ENCODE results near the gene GLRA3.

DNA sequence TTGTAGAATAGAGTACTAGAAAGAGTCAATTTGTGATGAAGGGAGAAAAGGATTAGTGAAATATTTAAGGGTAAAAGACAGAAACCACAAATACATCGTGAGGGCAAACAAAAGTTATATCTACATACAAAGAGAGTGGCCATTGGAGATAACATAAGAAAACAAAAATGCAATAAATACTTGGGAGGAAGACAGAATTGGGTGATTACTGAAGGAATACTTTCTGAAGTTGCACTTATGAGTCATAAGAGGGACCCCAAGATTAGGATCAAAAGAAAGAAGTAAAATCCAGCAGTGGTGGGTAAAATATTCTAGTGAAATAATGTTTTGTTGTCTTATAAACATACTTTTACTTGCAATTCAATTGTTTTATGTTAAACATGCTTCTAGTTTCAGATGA lies 53.7 kb downstream of the GLRA3 start:
- TF ChIP-seq, protein P1, sequence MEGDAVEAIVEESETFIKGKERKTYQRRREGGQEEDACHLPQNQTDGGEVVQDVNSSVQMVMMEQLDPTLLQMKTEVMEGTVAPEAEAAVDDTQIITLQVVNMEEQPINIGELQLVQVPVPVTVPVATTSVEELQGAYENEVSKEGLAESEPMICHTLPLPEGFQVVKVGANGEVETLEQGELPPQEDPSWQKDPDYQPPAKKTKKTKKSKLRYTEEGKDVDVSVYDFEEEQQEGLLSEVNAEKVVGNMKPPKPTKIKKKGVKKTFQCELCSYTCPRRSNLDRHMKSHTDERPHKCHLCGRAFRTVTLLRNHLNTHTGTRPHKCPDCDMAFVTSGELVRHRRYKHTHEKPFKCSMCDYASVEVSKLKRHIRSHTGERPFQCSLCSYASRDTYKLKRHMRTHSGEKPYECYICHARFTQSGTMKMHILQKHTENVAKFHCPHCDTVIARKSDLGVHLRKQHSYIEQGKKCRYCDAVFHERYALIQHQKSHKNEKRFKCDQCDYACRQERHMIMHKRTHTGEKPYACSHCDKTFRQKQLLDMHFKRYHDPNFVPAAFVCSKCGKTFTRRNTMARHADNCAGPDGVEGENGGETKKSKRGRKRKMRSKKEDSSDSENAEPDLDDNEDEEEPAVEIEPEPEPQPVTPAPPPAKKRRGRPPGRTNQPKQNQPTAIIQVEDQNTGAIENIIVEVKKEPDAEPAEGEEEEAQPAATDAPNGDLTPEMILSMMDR (IDR thresholded peaks at IDR 0.05 in 2 of 3, conservative IDR thresholded peaks at IDR 0.05 in 1 of 3; ENCODE audit: control insufficient read depth in 2 of 3, extremely low read depth in 1 of 3, insufficient read depth in 1 of 3, low read depth in 3 of 3, low read length in 3 of 3): no peak
- TF ChIP-seq NR2C2 (IDR thresholded peaks at IDR 0.05; ENCODE audit: borderline replicate concordance, control insufficient read depth, insufficient read length, low read depth) (no peak), TBL1XR1 (IDR thresholded peaks at IDR 0.05; ENCODE audit: low read depth, low read length) (no peak), EP300 (IDR thresholded peaks at IDR 0.05; ENCODE audit: borderline replicate concordance in 1 of 2, control insufficient read depth in 1 of 2, low read depth in 2 of 2, low read length in 2 of 2) (no peak), STAT3 (IDR thresholded peaks at IDR 0.05; ENCODE audit: low read depth, low read length) (no peak), RAD21 (IDR thresholded peaks at IDR 0.05; ENCODE audit: insufficient read depth, low read depth, low read length) (no peak), EZH2 (IDR thresholded peaks at IDR 0.05; ENCODE audit: borderline replicate concordance, control insufficient read depth, low read depth, low read length) (no peak), GATAD2B (conservative IDR thresholded peaks at IDR 0.05; ENCODE audit: low read depth) (no peak), SMARCA5 (IDR thresholded peaks at IDR 0.05) (no peak)
